Amygdala (tissue), 56 donors: ENCODE data around the gene CEP120.
"Not testable (repeated sequence)": the region's sequence is repeated elsewhere in the genome, so short reads cannot be mapped to it uniquely, and the experiment has no call there.

Experiments
- DNase-seq, 56 donors: peaks; one replicate each; lab custom pipeline; 2025; lab: John Stamatoyannopoulos, UW

The CEP120 gene

GRCh38 chr5:123439709-123440108, 16.5 kb upstream of the CEP120 start:
- no peak for DNase-seq

- no peak for DNase-seq
Measured at GRCh38 chr5:123438902-123439301, 15.7 kb upstream of the CEP120 start.

GRCh38 chr5:123438244-123438643, 15.0 kb upstream of the CEP120 start:
- no peak for DNase-seq

GRCh38 chr5:123436201-123436600, 13.0 kb upstream of the CEP120 start:
- DNase-seq, result no peak

- DNase-seq, result no peak
Measured at GRCh38 chr5:123434796-123435195, 11.6 kb upstream of the CEP120 start.

DNA sequence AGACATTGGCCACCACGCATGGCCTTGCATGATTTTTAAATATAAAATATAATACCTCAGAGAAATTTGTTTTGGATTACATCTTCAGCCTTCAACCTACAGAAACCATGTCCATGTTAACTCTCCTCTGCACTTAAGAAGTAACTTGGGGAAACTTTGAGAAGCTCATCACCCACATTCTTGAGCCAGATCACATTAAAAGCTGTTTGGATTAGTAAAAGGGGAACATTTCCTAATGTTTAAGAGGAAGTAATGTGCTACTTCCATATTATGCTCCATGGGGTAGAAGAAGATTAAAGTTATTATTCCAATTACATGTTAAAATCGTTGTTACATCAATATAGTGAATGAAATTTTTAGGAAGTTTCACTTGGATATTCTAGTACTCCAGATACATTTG, 10.4 kb upstream of the CEP120 start:
- DNase-seq, result no peak

DNA sequence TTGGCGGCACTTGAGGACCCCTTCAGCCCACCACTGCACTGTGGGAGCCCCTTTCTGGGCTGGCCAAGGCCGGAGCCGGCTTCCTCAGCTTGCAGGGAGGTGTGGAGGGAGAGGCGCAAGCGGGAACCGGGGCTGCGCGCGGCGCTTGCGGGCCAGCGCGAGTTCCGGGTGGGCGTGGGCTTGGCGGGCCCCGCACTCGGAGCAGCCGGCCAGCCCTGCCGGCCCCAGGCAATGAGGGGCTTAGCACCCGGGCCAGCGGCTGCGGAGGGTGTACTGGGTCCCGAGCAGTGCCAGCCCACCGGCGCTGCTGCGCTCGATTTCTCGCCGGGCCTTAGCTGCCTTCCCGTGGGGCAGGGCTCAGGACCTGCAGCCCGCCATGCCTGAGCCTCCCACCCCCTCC, 7.2 kb upstream of the CEP120 start:
- not testable (repeated sequence) for DNase-seq

- no peak for DNase-seq
Measured at GRCh38 chr5:123429993-123430392, 6.8 kb upstream of the CEP120 start.

DNA sequence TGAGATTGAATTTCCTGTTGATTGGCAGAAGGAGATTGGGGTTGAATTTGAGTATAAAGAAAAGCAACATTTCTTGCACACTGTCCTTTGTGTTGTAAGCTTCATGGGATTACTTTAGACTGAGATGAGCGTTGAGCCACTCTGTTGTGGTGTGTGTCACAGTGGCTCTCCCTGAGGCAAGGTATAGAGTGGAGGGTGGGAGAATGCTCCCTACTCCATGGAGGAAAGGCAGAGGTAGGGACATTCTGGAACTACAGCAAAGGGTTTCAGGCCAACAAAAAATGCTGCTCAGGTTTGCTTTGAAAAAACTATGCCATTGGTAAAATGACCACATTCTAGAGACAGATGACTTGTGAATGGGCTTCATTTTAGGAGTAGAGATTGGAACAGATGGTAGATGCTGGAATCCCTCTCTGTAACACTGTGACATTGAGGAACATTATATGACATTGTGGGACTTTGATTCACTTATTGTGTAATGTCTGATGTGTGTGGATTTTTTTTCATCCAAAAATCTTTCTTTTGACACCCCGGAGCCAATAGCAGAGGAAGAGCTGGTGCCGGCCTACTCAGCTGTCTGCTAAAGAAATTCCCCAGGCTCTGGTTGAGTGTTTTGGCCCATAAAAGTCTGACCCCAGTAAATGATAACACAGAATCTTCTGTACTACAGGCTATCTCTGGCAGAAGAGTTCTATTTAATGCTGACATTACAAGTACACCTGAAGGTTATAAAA, 6.2 kb upstream of the CEP120 start:
- no peak for DNase-seq

DNA sequence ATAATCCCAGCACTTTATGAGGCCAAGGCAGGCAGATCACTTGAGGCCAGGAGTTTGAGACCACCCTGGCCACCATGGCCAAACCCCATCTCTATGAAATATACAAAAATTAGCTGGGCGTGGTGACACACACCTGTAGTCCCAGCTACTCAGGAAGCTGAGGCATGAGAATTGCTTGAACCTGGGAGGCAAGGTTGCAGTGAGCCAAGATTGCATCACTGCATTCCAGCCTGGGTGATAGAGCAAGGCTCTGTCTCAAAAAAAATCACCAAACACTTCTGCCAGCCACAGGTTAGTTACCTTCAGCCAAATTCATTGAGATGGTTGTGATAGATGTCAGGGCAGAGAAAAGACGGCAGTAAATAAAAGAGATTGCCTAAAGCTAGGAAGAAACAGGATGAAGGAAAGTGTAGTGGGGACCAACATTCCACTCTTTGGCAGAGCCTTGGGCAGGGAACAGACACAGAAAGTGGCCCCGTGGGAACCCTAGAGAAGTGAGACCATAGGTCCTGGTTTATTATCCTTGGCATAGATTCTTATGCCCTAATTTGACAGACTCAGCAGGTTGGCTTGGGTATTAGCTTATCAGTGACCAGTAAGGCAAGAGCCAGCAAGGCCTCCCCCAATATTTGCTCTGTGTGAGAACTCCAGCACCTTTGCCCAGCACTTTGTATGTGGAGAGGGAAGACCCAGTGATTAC, 5.5 kb upstream of the CEP120 start:
- DNase-seq, result no peak

GRCh38 chr5:123427281-123427680, 4.1 kb upstream of the CEP120 start:
- no peak for DNase-seq

GRCh38 chr5:123425431-123425830, 2.2 kb upstream of the CEP120 start:
- DNase-seq, result no peak

DNA sequence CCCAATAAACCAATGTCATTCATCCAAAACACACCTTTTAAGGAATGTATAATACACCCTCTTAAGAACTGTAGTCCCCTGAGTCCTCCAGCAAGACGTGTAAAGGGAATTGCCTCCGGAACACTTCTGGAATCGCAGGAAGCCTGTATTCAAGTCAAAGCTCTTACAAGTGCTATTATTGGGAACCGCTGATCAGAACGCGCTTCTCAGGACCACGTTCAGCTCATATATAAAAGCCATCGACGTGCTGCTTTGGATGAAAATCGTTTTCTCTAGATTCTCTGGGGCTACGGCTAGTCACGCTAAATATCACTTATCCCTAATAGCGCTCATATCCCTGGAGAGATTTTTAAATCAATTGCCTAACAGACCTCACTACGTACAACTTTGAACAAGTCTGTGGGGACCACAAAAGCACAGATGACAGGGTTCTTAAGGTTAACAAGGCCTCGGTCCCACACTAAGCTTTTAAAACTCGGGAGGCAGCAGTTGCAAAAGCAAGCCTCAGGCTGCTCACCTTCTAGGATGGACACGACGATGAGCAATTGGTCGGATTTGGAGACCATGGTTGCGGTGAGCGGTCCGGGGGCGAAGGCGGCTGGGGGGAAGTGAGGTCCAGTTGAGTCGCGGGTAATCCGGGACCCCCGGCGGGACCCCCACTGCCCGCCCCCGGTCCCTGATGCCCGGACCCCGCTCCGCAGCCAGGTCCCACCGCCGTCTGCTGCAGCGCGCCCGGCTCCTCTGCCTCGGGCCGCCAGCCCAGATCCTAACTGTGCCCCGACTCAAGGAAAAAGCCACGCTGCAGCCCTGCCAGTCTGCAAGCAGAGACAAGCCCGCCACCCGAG, 548 bp downstream of the CEP120 start:
- peak in 21 of 56 donors; percentile 6 to 63 (median 41) for DNase-seq

DNA sequence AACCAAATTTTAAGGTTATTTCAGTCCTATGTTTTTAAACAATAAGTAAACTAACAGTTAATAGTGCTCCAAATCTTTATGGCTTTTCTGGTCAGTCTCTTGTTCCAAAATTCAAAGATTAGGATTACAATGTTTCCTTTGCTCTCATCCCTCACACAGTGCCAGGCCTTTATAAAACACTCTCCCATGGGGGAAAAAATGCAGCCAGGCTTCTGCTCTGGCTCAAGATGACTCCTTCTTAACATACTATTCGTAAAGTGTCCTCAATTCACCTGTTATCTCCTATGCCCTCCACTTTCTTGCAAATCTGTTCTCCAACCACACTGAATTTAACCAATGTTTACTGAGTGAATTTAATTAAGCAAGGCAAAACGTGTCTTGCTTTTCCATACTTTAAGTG, 1.4 kb downstream of the CEP120 start:
- no peak for DNase-seq

DNA sequence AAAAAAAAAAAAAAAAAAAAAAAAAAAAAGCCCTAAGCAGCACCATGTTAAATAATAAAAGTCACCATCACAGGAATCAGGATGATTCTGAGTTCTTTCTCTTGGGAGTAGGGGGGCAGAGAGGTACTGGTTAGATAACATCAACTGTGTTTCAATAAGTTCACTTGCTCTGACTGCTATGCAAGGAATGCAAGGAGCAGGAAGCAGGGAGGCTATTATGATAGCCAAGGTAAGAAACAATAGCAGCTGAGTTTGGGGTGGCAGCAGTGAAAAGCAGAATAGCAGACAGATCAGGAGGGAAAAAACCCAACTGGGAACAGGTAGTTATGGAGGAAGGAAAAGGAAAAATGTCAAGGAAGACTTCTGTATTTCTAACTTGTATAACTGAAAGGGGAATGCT, 8.2 kb downstream of the CEP120 start:
- no peak for DNase-seq

- no peak for DNase-seq
Measured at GRCh38 chr5:123412206-123412605, 11.0 kb downstream of the CEP120 start.

GRCh38 chr5:123401999-123402398, 21.2 kb downstream of the CEP120 start:
- DNase-seq, result not testable (repeated sequence)

DNA sequence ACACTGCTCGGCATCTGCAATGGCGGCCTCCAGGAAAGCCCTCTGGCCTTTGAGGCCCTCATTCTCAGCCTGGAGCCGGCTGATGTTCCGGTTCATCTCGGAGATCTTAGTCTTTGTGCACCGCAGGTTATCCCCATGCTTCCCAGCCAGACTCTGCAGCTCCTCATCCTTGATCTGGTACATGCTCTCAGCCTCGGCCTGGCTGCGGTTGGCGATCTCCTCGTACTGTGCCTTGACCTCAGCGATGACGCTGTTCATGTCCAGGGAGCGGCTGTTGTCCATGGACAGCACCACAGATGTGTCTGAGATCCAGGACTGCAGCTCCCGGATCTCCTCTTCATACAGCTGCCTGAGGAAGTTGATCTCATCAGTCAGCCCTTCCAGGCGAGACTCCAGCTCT, 21.9 kb downstream of the CEP120 start:
- no peak for DNase-seq

DNA sequence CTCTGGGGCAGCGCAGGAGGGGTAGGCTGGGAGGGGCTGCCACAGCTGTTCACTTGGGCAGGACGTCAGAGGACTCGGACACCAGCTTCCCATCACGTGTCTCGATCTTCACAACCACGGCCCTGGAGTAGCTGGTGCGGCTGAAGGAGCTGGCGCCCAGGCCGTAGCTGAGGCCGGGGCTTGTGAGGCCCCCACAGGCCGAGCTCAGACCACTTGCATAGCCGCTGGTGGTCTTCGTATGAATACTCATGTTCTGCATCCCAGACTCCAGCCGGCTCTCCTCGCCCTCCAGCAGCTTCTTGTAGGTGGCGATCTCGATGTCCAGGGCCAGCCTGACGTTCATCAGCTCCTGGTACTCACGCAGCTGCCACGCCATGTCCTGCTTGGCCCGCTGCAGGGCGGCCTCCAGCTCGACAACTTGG, 22.3 kb downstream of the CEP120 start:
- not testable (repeated sequence) for DNase-seq

GRCh38 chr5:123398058-123398733, 25.0 kb downstream of the CEP120 start:
- DNase-seq, result no peak

- no peak for DNase-seq
Measured at GRCh38 chr5:123397538-123397937, 25.7 kb downstream of the CEP120 start.
